H1 (cell line): ENCODE measurements around the gene MCCD1. TPM values are rescaled to one million over a fixed set of nuclear protein-coding genes. Genes with fewer than 3 reads are reported as not detected.

Experiments used
- CTCF ChIA-PET: fragments of 300-600 bp; sonication (Branson Sonifier 250); formaldehyde crosslinking; loops from one replicate; lab custom pipeline; 2021; ENCODE audit not compliant: partially characterized antibody; lab: Charles Lee
- POLR2A ChIA-PET: fragments of 300-600 bp; sonication (Branson Sonifier 250); formaldehyde crosslinking; loops from one replicate; lab custom pipeline; 2021; ENCODE audit warnings: inconsistent platforms; ENCODE audit not compliant: partially characterized antibody; lab: Charles Lee
- DNase-seq, 2 experiments: peaks; one replicate each; pipeline versions ENCODE4 v3.0.0 to v3.0.0-alpha.2; 2010 to 2022; ENCODE audit warnings: low spot score in 2 of 2, low read depth in 1 of 2, mixed read lengths in 1 of 2
- FAIRE-seq: peaks from 2 replicates; lab custom pipeline; 2011; peaks lifted over from hg19 to GRCh38; lab: Jason Lieb, UNC
- H2AFZ ChIP-seq: 2 replicates; pipeline ENCODE4 v1.8.1; 2012; ENCODE audit warnings: low read length, inconsistent platforms
- H2AK5ac ChIP-seq: 2 replicates; pipeline ENCODE4 v1.6.1; 2013; ENCODE audit warnings: low read depth, low read length
- H2BK120ac ChIP-seq: replicated peaks from 2 replicates; pipeline ENCODE3; 2013; ENCODE audit warnings: low read depth, low read length, inconsistent platforms
- H2BK12ac ChIP-seq: 2 replicates; pipeline ENCODE4 v1.6.1; 2013; ENCODE audit warnings: low read depth, low read length
- H2BK15ac ChIP-seq: 2 replicates; pipeline ENCODE4 v1.6.1; 2013; ENCODE audit warnings: low read length
- H2BK20ac ChIP-seq: 2 replicates; pipeline ENCODE4 v1.6.1; 2013; ENCODE audit warnings: low read length
- H2BK5ac ChIP-seq: 2 replicates; pipeline ENCODE4 v1.6.1; 2013; ENCODE audit warnings: low read depth, low read length
- H3K14ac ChIP-seq: 2 replicates; pipeline ENCODE4 v1.6.1; 2013; ENCODE audit warnings: inconsistent platforms; ENCODE audit not compliant: insufficient read length
- H3K18ac ChIP-seq: 2 replicates; pipeline ENCODE4 v1.6.1; 2013; ENCODE audit warnings: low read length; ENCODE audit errors: extremely low read depth
- H3K23ac ChIP-seq: 2 replicates; pipeline ENCODE4 v1.6.1; 2013; ENCODE audit warnings: inconsistent platforms; ENCODE audit not compliant: insufficient read length
- H3K23me2 ChIP-seq: 2 replicates; pipeline ENCODE4 v1.6.1; 2013; ENCODE audit warnings: low read depth, low read length
- H3K27ac ChIP-seq: 2 replicates; pipeline ENCODE4 v1.6.1; 2011; ENCODE audit warnings: low read depth, low read length, inconsistent platforms
- H3K27me3 ChIP-seq, 4 experiments: replicated peaks in 1 of 4; 1 replicate in 1 of 4; 2 replicates in 3 of 4; pipeline versions ENCODE4 v1.6.1 to v1.8.1; 2011 to 2013; ENCODE audit warnings: low read length in 3 of 4, mild to moderate bottlenecking in 3 of 4, inconsistent platforms in 2 of 4, mixed read lengths in 2 of 4, moderate library complexity in 1 of 4; ENCODE audit not compliant: control insufficient read depth in 3 of 4, insufficient read depth in 3 of 4; ENCODE audit errors: extremely low read depth in 1 of 4
- H3K36me3 ChIP-seq, 4 experiments: 2 replicates each; pipeline versions ENCODE4 v1.6.1 to v1.8.1; 2011 to 2013; ENCODE audit warnings: mild to moderate bottlenecking in 4 of 4, low read length in 3 of 4, moderate library complexity in 2 of 4, control low read depth in 1 of 4, inconsistent platforms in 1 of 4; ENCODE audit not compliant: insufficient read depth in 4 of 4, control insufficient read depth in 2 of 4
- H3K4ac ChIP-seq: replicated peaks from 2 replicates; pipeline ENCODE3; 2013; ENCODE audit warnings: low read length, low read depth, mixed read lengths, inconsistent platforms; ENCODE audit not compliant: insufficient read length
- H3K4me1 ChIP-seq, 4 experiments: replicated peaks in 1 of 4; 1 replicate in 1 of 4; 2 replicates in 3 of 4; pipeline versions ENCODE4 v1.6.1 to v1.8.1; 2011 to 2013; ENCODE audit warnings: low read length in 3 of 4, inconsistent platforms in 2 of 4, mixed read lengths in 1 of 4; ENCODE audit not compliant: insufficient read depth in 4 of 4, control insufficient read depth in 3 of 4
- H3K4me2 ChIP-seq, 2 experiments: 2 replicates each; pipeline versions ENCODE4 v1.6.1 to v1.8.1; 2011 to 2013; ENCODE audit warnings: low read depth in 2 of 2, low read length in 2 of 2, control low read depth in 1 of 2, inconsistent platforms in 1 of 2, mild to moderate bottlenecking in 1 of 2; ENCODE audit not compliant: insufficient read depth in 1 of 2
- H3K4me3 ChIP-seq, 4 experiments: fragments of 200-600, 300-600 bp in 1 of 4; sonication (generic), shearing (Covaris generic), sonication (Bioruptor Twin) in 1 of 4; 2 replicates each; pipeline versions ENCODE4 v1.5.1 to v1.8.1; 2011 to 2016; ENCODE audit warnings: low read length in 4 of 4, low read depth in 3 of 4, control low read depth in 2 of 4, inconsistent platforms in 2 of 4, mild to moderate bottlenecking in 2 of 4, mixed read lengths in 1 of 4, moderate library complexity in 1 of 4; ENCODE audit not compliant: insufficient read depth in 2 of 4; ENCODE audit errors: extremely low read depth in 1 of 4
- H3K56ac ChIP-seq: replicated peaks from 2 replicates; pipeline ENCODE3; 2013; ENCODE audit warnings: low read depth, mild to moderate bottlenecking, mixed read lengths, low read length, inconsistent platforms; ENCODE audit not compliant: insufficient read length
- H3K79me1 ChIP-seq: 2 replicates; pipeline ENCODE4 v1.6.1; 2013; ENCODE audit warnings: low read depth, low read length, control low read depth
- H3K79me2 ChIP-seq, 2 experiments: 2 replicates each; pipeline versions ENCODE4 v1.6.1 to v1.8.1; 2012 to 2013; ENCODE audit warnings: low read length in 2 of 2, mild to moderate bottlenecking in 2 of 2, inconsistent platforms in 1 of 2; ENCODE audit not compliant: insufficient read depth in 2 of 2, control insufficient read depth in 1 of 2
- H3K9ac ChIP-seq, 4 experiments: replicated peaks in 1 of 4; 1 replicate in 1 of 4; 2 replicates in 3 of 4; pipeline versions ENCODE4 v1.6.1 to v1.8.1; 2011 to 2013; ENCODE audit warnings: low read depth in 3 of 4, low read length in 3 of 4, control low read depth in 2 of 4, mild to moderate bottlenecking in 2 of 4, moderate library complexity in 2 of 4, inconsistent platforms in 1 of 4; ENCODE audit errors: extremely low read depth in 1 of 4
- H3K9me3 ChIP-seq, 2 experiments: 2 replicates each; pipeline versions ENCODE4 v1.6.1 to v1.8.1; 2012 to 2013; ENCODE audit warnings: mild to moderate bottlenecking in 2 of 2, moderate library complexity in 2 of 2, control low read depth in 1 of 2, inconsistent platforms in 1 of 2, low read depth in 1 of 2, low read length in 1 of 2, mixed read lengths in 1 of 2; ENCODE audit not compliant: insufficient read depth in 2 of 2
- H4K20me1 ChIP-seq, 2 experiments: replicated peaks in 1 of 2; 2 replicates each; pipeline versions ENCODE3 to v1.8.1; 2011 to 2013; ENCODE audit warnings: inconsistent platforms in 2 of 2, low read length in 2 of 2, mild to moderate bottlenecking in 1 of 2; ENCODE audit not compliant: insufficient read depth in 2 of 2, control insufficient read depth in 1 of 2
- H4K5ac ChIP-seq: 2 replicates; pipeline ENCODE4 v1.6.1; 2013; ENCODE audit warnings: low read length, low read depth, mixed read lengths, inconsistent platforms; ENCODE audit not compliant: insufficient read length
- H4K8ac ChIP-seq: 2 replicates; pipeline ENCODE4 v1.8.0; 2013; ENCODE audit warnings: mild to moderate bottlenecking, moderate library complexity, low read length, inconsistent platforms; ENCODE audit not compliant: insufficient read depth; ENCODE audit errors: extremely low read depth
- H4K91ac ChIP-seq: replicated peaks from 2 replicates; pipeline ENCODE3; 2013; ENCODE audit warnings: low read length, mixed read lengths, inconsistent platforms; ENCODE audit not compliant: insufficient read length
- ATF3 ChIP-seq: IDR thresholded peaks from 2 replicates; pipeline ENCODE4 v1.6.1; 2011; ENCODE audit warnings: low read depth, mild to moderate bottlenecking, low read length; ENCODE audit not compliant: insufficient read depth
- BCL11A ChIP-seq, 2 experiments: IDR thresholded peaks; one replicate each; pipeline ENCODE4 v1.6.1; 2011; ENCODE audit warnings: low read depth in 2 of 2, low read length in 2 of 2, mild to moderate bottlenecking in 2 of 2
- CBX5 ChIP-seq: fragments of 300-800, 300-1000 bp; sonication (generic); IDR thresholded peaks from 2 replicates; pipeline ENCODE4 v1.7.1; 2016; ENCODE audit warnings: antibody characterized with exemption, low read length, low read depth
- CHD2 ChIP-seq: IDR thresholded peaks from 2 replicates; pipeline ENCODE4 v1.6.1; 2012; ENCODE audit warnings: low read length, improper control_type of control experiment
- CREB1 ChIP-seq: IDR thresholded peaks from 2 replicates; pipeline ENCODE4 v1.6.1; 2012; ENCODE audit warnings: inconsistent platforms
- EZH2 ChIP-seq: fragments of 200-600 bp; sonication (generic); IDR thresholded peaks from 2 replicates; pipeline ENCODE4 v1.7.1; 2012; ENCODE audit warnings: low read depth, mild to moderate bottlenecking, moderate library complexity, low read length, inconsistent platforms; ENCODE audit not compliant: severe bottlenecking
- GTF2F1 ChIP-seq: IDR thresholded peaks from 2 replicates; pipeline ENCODE4 v1.6.1; 2012; ENCODE audit warnings: low read depth, low read length, improper control_type of control experiment, borderline replicate concordance
- KDM5A ChIP-seq: fragments of 200-600 bp; IDR thresholded peaks from 2 replicates; pipeline ENCODE4 v1.7.1; 2012; ENCODE audit warnings: mild to moderate bottlenecking, low read length, inconsistent platforms, mixed read lengths
- NRF1 ChIP-seq: IDR thresholded peaks from 2 replicates; pipeline ENCODE4 v1.6.1; 2011; ENCODE audit warnings: mild to moderate bottlenecking, low read depth, low read length, improper control_type of control experiment
- POLR2A ChIP-seq, 2 experiments: IDR thresholded peaks; 1 replicate in 1 of 2; 2 replicates in 1 of 2; pipeline ENCODE4 v1.6.1; 2011; ENCODE audit warnings: low read depth in 2 of 2, low read length in 2 of 2, mild to moderate bottlenecking in 2 of 2; ENCODE audit errors: control extremely low read depth in 1 of 2
- RBBP5 ChIP-seq: IDR thresholded peaks from 2 replicates; pipeline ENCODE4 v1.7.1; 2012; ENCODE audit warnings: low read depth, mild to moderate bottlenecking, inconsistent platforms, low read length, moderate library complexity, borderline replicate concordance
- SP1 ChIP-seq: IDR thresholded peaks from 2 replicates; pipeline ENCODE4 v1.6.1; 2011; ENCODE audit warnings: low read depth, low read length
- WGBS, 2 experiments: shearing (Covaris generic) in 1 of 2; methylation state at CpG; one replicate each; pipeline versions ENCODE4 v1.1.6 to v1.1.7; 2013 to 2015; ENCODE audit warnings: low lambda C conversion rate in 2 of 2, mixed read lengths in 2 of 2, inconsistent platforms in 1 of 2, low coverage in 1 of 2, missing lambda C conversion rate in 1 of 2; ENCODE audit not compliant: insufficient replicate concordance in 2 of 2, insufficient coverage in 1 of 2, insufficient read length in 1 of 2; ENCODE audit errors: extremely low coverage in 1 of 2, missing lambda C conversion rate in 1 of 2; 5-methylcytosine and 5-hydroxymethylcytosine counted together
- polyA plus RNA-seq, 7 experiments: library from polyadenylated mRNA; depleted of rRNA in 3 of 7; stranded (reverse) in 5 of 7; unstranded in 2 of 7; fragments of >200 nt in 5 of 7; fragments of 200-250 nt in 2 of 7; gene quantifications; 1 replicate in 5 of 7; 2 replicates in 1 of 7; 4 replicates in 1 of 7; pipeline versions ENCODE4 v1.2.1 to v1.2.3, GENCODE V29; 2011 to 2013; ENCODE audit warnings: missing spikeins in 2 of 7, mixed read lengths in 2 of 7
- total RNA-seq: library from RNA; stranded (reverse); fragmentation: NEBNext Ultra II Directional; extraction: Animal tissue kit (Norgen Biotek cat#: 25700); gene quantifications from 2 replicates; pipeline ENCODE4 v1.2.1, GENCODE V29; 2021

Gene MCCD1
- total and polyA plus RNA-seq, 2 of the 8 experiments (the other 6 are each of a cell fraction or from before 2014, with no cell fraction given), result not detected

GRCh38 chr6:31567531-31568370 lies 39.0 kb downstream of the MCCD1 start:
- no peak overlapping the region for H3K9ac ChIP-seq
- no peak overlapping the region for H3K4me3 ChIP-seq
- WGBS, 2 experiments, result 56% methylated on average over 9 of the region's 9 CpGs; no CpG with 5 or more reads in 1 of the 2 experiments
- no peak overlapping the region; a peak in 1 of 4 replicates for H3K4me2 ChIP-seq
- no peak overlapping the region for H3K23ac ChIP-seq
- no peaks in the 10 kb centered on the region for H3K9me3 ChIP-seq
- H2BK15ac ChIP-seq, result no peak overlapping the region; the same call in 1 of the 2 replicates
- no peak overlapping the region for H3K27ac ChIP-seq
- no peak overlapping the region; the same call in 1 of the 2 replicates for H2BK5ac ChIP-seq
- H2AFZ ChIP-seq, result no peak overlapping the region
- no peaks in the 10 kb centered on the region for H3K79me2 ChIP-seq
- H4K20me1 ChIP-seq, result no peaks in the 10 kb centered on the region
- H3K56ac ChIP-seq, result no peak overlapping the region
- no peaks in the 10 kb centered on the region; a peak in 2 of 7 replicates for H3K4me1 ChIP-seq
- H3K36me3 ChIP-seq, result no peaks in the 10 kb centered on the region
- H2BK12ac ChIP-seq, result 0 out of 2 replicates have a peak overlapping the region, but pooled peaks have one; percentile 23
- no peaks in the 10 kb centered on the region for H3K27me3 ChIP-seq
- FAIRE-seq, result no peak
- ChIA-PET POLR2A (interaction anchor here (0.7 to 5.5 kb wide), 6 partner anchors 10 to 85 kb away, joined by 3 to 27 read pairs (median 6); partner anchors contain the start of genes BAG6 and LTB), CTCF (interaction anchor here (0.8 to 4.9 kb wide), 8 partner anchors 12 to 29 kb away, joined by 3 to 47 read pairs (median 5); partner anchors contain the start of genes LST1, LTB and NCR3)
- no peak overlapping the region for H4K5ac ChIP-seq
- H3K4ac ChIP-seq, result no peak overlapping the region
- H2BK20ac ChIP-seq, result no peak overlapping the region
- no peak overlapping the region for H3K14ac ChIP-seq
- H3K23me2 ChIP-seq, result peaks cover 3% of the 10 kb centered on the region; the same call in 1 of the 2 replicates
- H3K18ac ChIP-seq, result no peak overlapping the region
- no peak overlapping the region for H4K8ac ChIP-seq
- no peak overlapping the region for H2AK5ac ChIP-seq
- no peak for DNase-seq
- no peak overlapping the region for H4K91ac ChIP-seq
- H2BK120ac ChIP-seq, result no peak overlapping the region
- H3K79me1 ChIP-seq, result no peaks in the 10 kb centered on the region
- TF ChIP-seq ATF3 (no peak), SP1 (no peak), CHD2 (no peak), POLR2A (IDR thresholded peaks at IDR 0.05; ENCODE audit: control extremely low read depth in 1 of 2, low read depth in 2 of 2, low read length in 2 of 2) (no peak), KDM5A (no peak), RBBP5 (no peak), GTF2F1 (no peak), EZH2 (no peak), CBX5 (no peak), BCL11A (IDR thresholded peaks at IDR 0.05; ENCODE audit: low read depth in 2 of 2, low read length in 2 of 2) (no peak), CREB1 (no peak), NRF1 (no peak)
